Hepatocyte (in vitro differentiated cells): ENCODE measurements around the gene HTR2B. TPM values are rescaled to one million over a fixed set of nuclear protein-coding genes. Genes with fewer than 3 reads are reported as not detected.
"Not testable (repeated sequence)": the region's sequence is repeated elsewhere in the genome, so short reads cannot be mapped to it uniquely, and the experiment has no call there.

Experiments
- DNase-seq: peaks from one replicate; pipeline ENCODE4 v3.0.0-alpha.2; 2016; ENCODE audit warnings: low spot score
- H2AFZ ChIP-seq: fragments of 200-600 bp; sonication (generic); 2 replicates; pipeline ENCODE4 v1.6.0; 2016; ENCODE audit warnings: antibody characterized with exemption, mild to moderate bottlenecking
- H3K27ac ChIP-seq: fragments of 200-600 bp; sonication (generic); 2 replicates; pipeline ENCODE4 v1.5.1; 2016; ENCODE audit warnings: mild to moderate bottlenecking
- H3K27me3 ChIP-seq: fragments of 200-600 bp; sonication (generic); 2 replicates; pipeline ENCODE4 v1.6.1; 2016
- H3K36me3 ChIP-seq: fragments of 200-600 bp; sonication (generic); replicated peaks from 2 replicates; pipeline ENCODE4 v1.5.1; 2016; ENCODE audit warnings: low read depth; ENCODE audit not compliant: insufficient read depth
- H3K4me1 ChIP-seq: fragments of 200-600 bp; sonication (generic); 2 replicates; pipeline ENCODE4 v1.5.1; 2016; ENCODE audit warnings: mild to moderate bottlenecking, moderate library complexity; ENCODE audit not compliant: insufficient read depth
- H3K4me2 ChIP-seq: fragments of 200-600 bp; sonication (generic); 2 replicates; pipeline ENCODE4 v1.6.0; 2016
- H3K4me3 ChIP-seq: fragments of 200-600 bp; sonication (generic); 2 replicates; pipeline ENCODE4 v1.5.1; 2016; ENCODE audit warnings: mild to moderate bottlenecking
- H3K79me2 ChIP-seq: fragments of 200-600 bp; sonication (generic); 2 replicates; pipeline ENCODE4 v1.6.0; 2017; ENCODE audit warnings: mild to moderate bottlenecking
- H3K9me2 ChIP-seq: fragments of 200-600 bp; sonication (generic); replicated peaks from 2 replicates; pipeline ENCODE4 v1.6.0; 2017; ENCODE audit warnings: mild to moderate bottlenecking; ENCODE audit not compliant: insufficient read depth
- H3K9me3 ChIP-seq: fragments of 200-600 bp; sonication (generic); 2 replicates; pipeline ENCODE4 v1.5.1; 2016; ENCODE audit warnings: low read depth, mild to moderate bottlenecking
- H4K20me1 ChIP-seq: fragments of 200-600 bp; sonication (generic); 2 replicates; pipeline ENCODE4 v1.6.0; 2016; ENCODE audit warnings: mild to moderate bottlenecking; ENCODE audit not compliant: insufficient read depth, poor library complexity, severe bottlenecking
- CTCF ChIP-seq: fragments of 200-600 bp; sonication (generic); IDR thresholded peaks from 2 replicates; pipeline ENCODE4 v1.5.1; 2016; ENCODE audit warnings: antibody characterized with exemption, mild to moderate bottlenecking; ENCODE audit not compliant: poor library complexity
- EZH2 ChIP-seq: fragments of 200-600 bp; sonication (generic); IDR thresholded peaks from 2 replicates; pipeline ENCODE4 v1.6.1; 2016; ENCODE audit warnings: antibody characterized with exemption, mild to moderate bottlenecking, borderline replicate concordance
- EZH2phosphoT487 ChIP-seq: fragments of 200-600 bp; sonication (generic); IDR thresholded peaks from one replicate; pipeline ENCODE4 v1.6.1; 2018; ENCODE audit warnings: antibody characterized with exemption, mild to moderate bottlenecking, low read depth, moderate library complexity; ENCODE audit not compliant: unreplicated experiment, severe bottlenecking
- WGBS: methylation state at CpG from one replicate; pipeline ENCODE4 v1.1.6; 2016; ENCODE audit warnings: low lambda C conversion rate; ENCODE audit errors: missing lambda C conversion rate; 5-methylcytosine and 5-hydroxymethylcytosine counted together
- polyA plus RNA-seq: library from polyadenylated mRNA; unstranded; fragments of >200 nt; fragmentation: Nextera tagmentation; extraction: Ambion mirVana; gene quantifications from 2 replicates; pipeline ENCODE4 v1.2.1, GENCODE V29; 2016
- total RNA-seq: library from RNA; depleted of rRNA; stranded (reverse); fragments of >200 nt; gene quantifications from 2 replicates; pipeline ENCODE4 v1.2.3, GENCODE V29; 2014

The HTR2B gene
- total and polyA plus RNA-seq, 2 experiments from 2014 or later = 0.73 to 1.1 TPM

DNA sequence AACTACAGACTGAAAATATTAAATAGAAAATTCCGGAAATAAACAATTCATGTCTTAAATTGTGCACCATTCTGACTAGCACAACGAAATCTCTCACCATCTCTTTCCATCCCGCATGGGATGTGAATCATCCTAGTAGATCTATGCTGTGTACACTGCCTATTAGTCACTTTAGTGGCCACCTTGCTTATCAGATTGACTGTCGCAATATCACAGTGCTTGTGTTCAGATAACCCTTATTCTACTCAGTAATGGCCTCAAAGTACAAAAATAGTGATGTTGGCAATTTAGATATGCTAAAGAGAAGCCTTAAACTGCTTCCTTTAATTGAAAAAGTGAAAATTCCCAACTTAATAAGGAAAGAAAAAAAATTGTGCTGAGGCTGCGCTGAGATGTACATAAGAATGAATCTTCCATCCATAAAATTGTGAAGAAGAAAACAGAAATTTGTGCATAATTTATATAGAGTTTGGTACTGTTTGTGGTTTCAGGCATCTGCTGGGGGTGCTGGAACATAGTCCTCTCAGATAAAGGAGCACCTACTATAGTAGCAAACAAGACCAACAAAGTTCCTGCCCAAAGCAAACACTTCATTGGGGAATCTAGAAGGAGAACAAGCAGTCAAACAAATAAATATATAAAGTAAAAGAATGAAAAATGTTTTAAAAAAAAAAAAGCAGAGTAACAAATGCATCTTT is 56.2 kb downstream of the HTR2B start:
- H3K9me2 ChIP-seq = no peaks in the 10 kb centered on the region
- DNase-seq = peak; percentile 60
- H3K4me3 ChIP-seq = no peak overlapping the region
- peak overlapping the region; percentile 80 for H3K27ac ChIP-seq
- H3K36me3 ChIP-seq = no peaks in the 10 kb centered on the region
- no peaks in the 10 kb centered on the region for H3K27me3 ChIP-seq
- H3K79me2 ChIP-seq = peaks cover 10% of the 10 kb centered on the region
- 69% methylated on average over 5 of the region's 5 CpGs for WGBS
- peak overlapping the region; percentile 27 for H3K4me2 ChIP-seq
- no peaks in the 10 kb centered on the region for H4K20me1 ChIP-seq
- H3K4me1 ChIP-seq = peaks cover 14% of the 10 kb centered on the region
- H3K9me3 ChIP-seq = no peaks in the 10 kb centered on the region
- no peak overlapping the region for H2AFZ ChIP-seq
- TF ChIP-seq EZH2 (no peak), EZH2phosphoT487 (no peak), CTCF (no peak)

DNA sequence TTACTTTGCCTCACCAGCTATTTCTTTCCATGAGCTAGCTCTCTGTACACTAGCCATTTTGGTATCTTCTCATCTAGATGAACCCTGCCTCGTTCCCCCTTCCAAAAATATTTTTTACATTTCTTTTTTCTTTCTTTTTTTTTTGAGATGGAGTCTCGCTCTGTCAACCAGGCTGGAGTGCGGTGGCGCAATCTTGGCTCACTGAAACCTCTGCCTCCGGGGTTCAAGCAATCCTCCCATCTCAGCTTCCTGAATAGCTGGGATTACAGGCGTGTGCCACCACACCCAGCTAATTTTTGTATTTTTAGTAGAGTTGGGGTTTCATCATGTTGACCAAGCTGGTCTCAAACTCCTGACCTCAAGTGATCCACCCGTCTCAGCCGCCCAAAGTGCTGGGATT is 57.3 kb downstream of the HTR2B start:
- not testable (repeated sequence) for DNase-seq, H3K9me2 ChIP-seq, H4K20me1 ChIP-seq, H3K4me3 ChIP-seq, H3K27me3 ChIP-seq, H3K9me3 ChIP-seq, H2AFZ ChIP-seq, H3K36me3 ChIP-seq, H3K4me2 ChIP-seq
- 90% methylated on average over 6 of the region's 8 CpGs for WGBS
- Histone ChIP-seq H3K79me2 (peaks cover 20% of the 10 kb centered on the region), H3K27ac (peak overlapping the region; percentile 80), H3K4me1 (peaks cover 14% of the 10 kb centered on the region)

GRCh38 chr2:231065966-231066365 is 58.9 kb downstream of the HTR2B start:
- DNase-seq = no peak
- no peak overlapping the region for H3K27ac ChIP-seq
- H4K20me1 ChIP-seq = no peaks in the 10 kb centered on the region
- no peaks in the 10 kb centered on the region for H3K27me3 ChIP-seq
- H3K79me2 ChIP-seq = peaks cover 36% of the 10 kb centered on the region
- WGBS = 85% methylated on average over 1 of the region's 1 CpG
- peaks cover 14% of the 10 kb centered on the region for H3K4me1 ChIP-seq
- H3K9me3 ChIP-seq = no peaks in the 10 kb centered on the region
- no peak overlapping the region for H3K4me2 ChIP-seq
- no peak overlapping the region for H2AFZ ChIP-seq
- H3K36me3 ChIP-seq = peaks cover 15% of the 10 kb centered on the region
- TF ChIP-seq CTCF (no peak), EZH2 (no peak), EZH2phosphoT487 (no peak)
- H3K4me3 ChIP-seq = no peak overlapping the region
- H3K9me2 ChIP-seq = no peaks in the 10 kb centered on the region

DNA sequence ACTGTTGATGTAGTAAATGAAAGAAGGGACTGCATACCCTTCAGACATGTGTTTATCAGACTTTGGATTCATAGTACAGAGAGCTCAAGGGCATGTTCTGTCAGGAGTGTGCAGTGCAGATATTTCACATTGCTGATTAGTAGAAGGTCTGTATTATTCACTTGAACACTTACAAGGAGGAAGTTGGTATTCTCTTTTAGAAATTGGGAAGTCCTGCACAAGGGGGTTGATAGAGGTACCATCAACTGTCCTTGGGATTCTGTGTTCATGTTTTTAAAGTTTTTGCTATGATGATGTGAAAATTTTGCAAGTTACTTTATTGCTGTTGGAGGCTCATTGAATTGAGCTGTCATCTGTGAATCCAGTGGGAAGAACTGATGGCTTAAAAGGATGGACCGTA is 61.5 kb downstream of the HTR2B start:
- H3K79me2 ChIP-seq = peaks cover 62% of the 10 kb centered on the region
- 100% methylated on average over 1 of the region's 1 CpG for WGBS

More for the DNA sequence above, 61.5 kb downstream of the HTR2B start:
- DNase-seq = no peak
- H4K20me1 ChIP-seq = peaks cover 11% of the 10 kb centered on the region
- no peaks in the 10 kb centered on the region for H3K9me3 ChIP-seq
- H3K4me2 ChIP-seq = no peak overlapping the region
- peaks cover 22% of the 10 kb centered on the region for H3K4me1 ChIP-seq
- H3K27ac ChIP-seq = no peak overlapping the region
- H3K4me3 ChIP-seq = no peak overlapping the region
- no peaks in the 10 kb centered on the region for H3K9me2 ChIP-seq
- TF ChIP-seq EZH2phosphoT487 (no peak), CTCF (no peak), EZH2 (no peak)
- no peaks in the 10 kb centered on the region for H3K27me3 ChIP-seq
- H2AFZ ChIP-seq = no peak overlapping the region
- H3K36me3 ChIP-seq = peaks cover 15% of the 10 kb centered on the region
